H1 (cell line): ENCODE results near the gene CAD. TPM values are rescaled to one million over a fixed set of nuclear protein-coding genes. Genes with fewer than 3 reads are reported as not detected.

ENCODE experiments used
- CTCF ChIA-PET: fragments of 300-600 bp; sonication (Branson Sonifier 250); formaldehyde crosslinking; loops from one replicate; lab custom pipeline; 2021; ENCODE audit not compliant: partially characterized antibody; lab: Charles Lee
- POLR2A ChIA-PET: fragments of 300-600 bp; sonication (Branson Sonifier 250); formaldehyde crosslinking; loops from one replicate; lab custom pipeline; 2021; ENCODE audit warnings: inconsistent platforms; ENCODE audit not compliant: partially characterized antibody; lab: Charles Lee
- DNase-seq, 2 experiments: peaks; one replicate each; pipeline versions ENCODE4 v3.0.0 to v3.0.0-alpha.2; 2010 to 2022; ENCODE audit warnings: low spot score in 2 of 2, low read depth in 1 of 2, mixed read lengths in 1 of 2
- FAIRE-seq: peaks from 2 replicates; lab custom pipeline; 2011; peaks lifted over from hg19 to GRCh38; lab: Jason Lieb, UNC
- H2AFZ ChIP-seq: 2 replicates; pipeline ENCODE4 v1.8.1; 2012; ENCODE audit warnings: low read length, inconsistent platforms
- H2AK5ac ChIP-seq: 2 replicates; pipeline ENCODE4 v1.6.1; 2013; ENCODE audit warnings: low read depth, low read length
- H2BK120ac ChIP-seq: replicated peaks from 2 replicates; pipeline ENCODE3; 2013; ENCODE audit warnings: low read depth, low read length, inconsistent platforms
- H2BK12ac ChIP-seq: 2 replicates; pipeline ENCODE4 v1.6.1; 2013; ENCODE audit warnings: low read depth, low read length
- H2BK15ac ChIP-seq: 2 replicates; pipeline ENCODE4 v1.6.1; 2013; ENCODE audit warnings: low read length
- H2BK20ac ChIP-seq: 2 replicates; pipeline ENCODE4 v1.6.1; 2013; ENCODE audit warnings: low read length
- H2BK5ac ChIP-seq: 2 replicates; pipeline ENCODE4 v1.6.1; 2013; ENCODE audit warnings: low read depth, low read length
- H3K14ac ChIP-seq: 2 replicates; pipeline ENCODE4 v1.6.1; 2013; ENCODE audit warnings: inconsistent platforms; ENCODE audit not compliant: insufficient read length
- H3K18ac ChIP-seq: 2 replicates; pipeline ENCODE4 v1.6.1; 2013; ENCODE audit warnings: low read length; ENCODE audit errors: extremely low read depth
- H3K23ac ChIP-seq: 2 replicates; pipeline ENCODE4 v1.6.1; 2013; ENCODE audit warnings: inconsistent platforms; ENCODE audit not compliant: insufficient read length
- H3K23me2 ChIP-seq: 2 replicates; pipeline ENCODE4 v1.6.1; 2013; ENCODE audit warnings: low read depth, low read length
- H3K27ac ChIP-seq: 2 replicates; pipeline ENCODE4 v1.6.1; 2011; ENCODE audit warnings: low read depth, low read length, inconsistent platforms
- H3K27me3 ChIP-seq, 4 experiments: replicated peaks in 1 of 4; 1 replicate in 1 of 4; 2 replicates in 3 of 4; pipeline versions ENCODE4 v1.6.1 to v1.8.1; 2011 to 2013; ENCODE audit warnings: low read length in 3 of 4, mild to moderate bottlenecking in 3 of 4, inconsistent platforms in 2 of 4, mixed read lengths in 2 of 4, moderate library complexity in 1 of 4; ENCODE audit not compliant: control insufficient read depth in 3 of 4, insufficient read depth in 3 of 4; ENCODE audit errors: extremely low read depth in 1 of 4
- H3K36me3 ChIP-seq, 4 experiments: 2 replicates each; pipeline versions ENCODE4 v1.6.1 to v1.8.1; 2011 to 2013; ENCODE audit warnings: mild to moderate bottlenecking in 4 of 4, low read length in 3 of 4, moderate library complexity in 2 of 4, control low read depth in 1 of 4, inconsistent platforms in 1 of 4; ENCODE audit not compliant: insufficient read depth in 4 of 4, control insufficient read depth in 2 of 4
- H3K4ac ChIP-seq: replicated peaks from 2 replicates; pipeline ENCODE3; 2013; ENCODE audit warnings: low read length, low read depth, mixed read lengths, inconsistent platforms; ENCODE audit not compliant: insufficient read length
- H3K4me1 ChIP-seq, 4 experiments: replicated peaks in 1 of 4; 1 replicate in 1 of 4; 2 replicates in 3 of 4; pipeline versions ENCODE4 v1.6.1 to v1.8.1; 2011 to 2013; ENCODE audit warnings: low read length in 3 of 4, inconsistent platforms in 2 of 4, mixed read lengths in 1 of 4; ENCODE audit not compliant: insufficient read depth in 4 of 4, control insufficient read depth in 3 of 4
- H3K4me2 ChIP-seq, 2 experiments: 2 replicates each; pipeline versions ENCODE4 v1.6.1 to v1.8.1; 2011 to 2013; ENCODE audit warnings: low read depth in 2 of 2, low read length in 2 of 2, control low read depth in 1 of 2, inconsistent platforms in 1 of 2, mild to moderate bottlenecking in 1 of 2; ENCODE audit not compliant: insufficient read depth in 1 of 2
- H3K4me3 ChIP-seq, 4 experiments: fragments of 200-600, 300-600 bp in 1 of 4; sonication (generic), shearing (Covaris generic), sonication (Bioruptor Twin) in 1 of 4; 2 replicates each; pipeline versions ENCODE4 v1.5.1 to v1.8.1; 2011 to 2016; ENCODE audit warnings: low read length in 4 of 4, low read depth in 3 of 4, control low read depth in 2 of 4, inconsistent platforms in 2 of 4, mild to moderate bottlenecking in 2 of 4, mixed read lengths in 1 of 4, moderate library complexity in 1 of 4; ENCODE audit not compliant: insufficient read depth in 2 of 4; ENCODE audit errors: extremely low read depth in 1 of 4
- H3K56ac ChIP-seq: replicated peaks from 2 replicates; pipeline ENCODE3; 2013; ENCODE audit warnings: low read depth, mild to moderate bottlenecking, mixed read lengths, low read length, inconsistent platforms; ENCODE audit not compliant: insufficient read length
- H3K79me1 ChIP-seq: 2 replicates; pipeline ENCODE4 v1.6.1; 2013; ENCODE audit warnings: low read depth, low read length, control low read depth
- H3K79me2 ChIP-seq, 2 experiments: 2 replicates each; pipeline versions ENCODE4 v1.6.1 to v1.8.1; 2012 to 2013; ENCODE audit warnings: low read length in 2 of 2, mild to moderate bottlenecking in 2 of 2, inconsistent platforms in 1 of 2; ENCODE audit not compliant: insufficient read depth in 2 of 2, control insufficient read depth in 1 of 2
- H3K9ac ChIP-seq, 4 experiments: replicated peaks in 1 of 4; 1 replicate in 1 of 4; 2 replicates in 3 of 4; pipeline versions ENCODE4 v1.6.1 to v1.8.1; 2011 to 2013; ENCODE audit warnings: low read depth in 3 of 4, low read length in 3 of 4, control low read depth in 2 of 4, mild to moderate bottlenecking in 2 of 4, moderate library complexity in 2 of 4, inconsistent platforms in 1 of 4; ENCODE audit errors: extremely low read depth in 1 of 4
- H3K9me3 ChIP-seq, 2 experiments: 2 replicates each; pipeline versions ENCODE4 v1.6.1 to v1.8.1; 2012 to 2013; ENCODE audit warnings: mild to moderate bottlenecking in 2 of 2, moderate library complexity in 2 of 2, control low read depth in 1 of 2, inconsistent platforms in 1 of 2, low read depth in 1 of 2, low read length in 1 of 2, mixed read lengths in 1 of 2; ENCODE audit not compliant: insufficient read depth in 2 of 2
- H4K20me1 ChIP-seq, 2 experiments: replicated peaks in 1 of 2; 2 replicates each; pipeline versions ENCODE3 to v1.8.1; 2011 to 2013; ENCODE audit warnings: inconsistent platforms in 2 of 2, low read length in 2 of 2, mild to moderate bottlenecking in 1 of 2; ENCODE audit not compliant: insufficient read depth in 2 of 2, control insufficient read depth in 1 of 2
- H4K5ac ChIP-seq: 2 replicates; pipeline ENCODE4 v1.6.1; 2013; ENCODE audit warnings: low read length, low read depth, mixed read lengths, inconsistent platforms; ENCODE audit not compliant: insufficient read length
- H4K8ac ChIP-seq: 2 replicates; pipeline ENCODE4 v1.8.0; 2013; ENCODE audit warnings: mild to moderate bottlenecking, moderate library complexity, low read length, inconsistent platforms; ENCODE audit not compliant: insufficient read depth; ENCODE audit errors: extremely low read depth
- H4K91ac ChIP-seq: replicated peaks from 2 replicates; pipeline ENCODE3; 2013; ENCODE audit warnings: low read length, mixed read lengths, inconsistent platforms; ENCODE audit not compliant: insufficient read length
- GABPA ChIP-seq: IDR thresholded peaks from 2 replicates; pipeline ENCODE4 v1.6.1; 2011; ENCODE audit warnings: mild to moderate bottlenecking, low read length, moderate library complexity, borderline replicate concordance; ENCODE audit not compliant: insufficient read depth
- SIRT6 ChIP-seq: IDR thresholded peaks from one replicate; pipeline ENCODE4 v1.7.1; 2012; ENCODE audit warnings: low read length, inconsistent platforms
- WGBS, 2 experiments: shearing (Covaris generic) in 1 of 2; methylation state at CpG; one replicate each; pipeline versions ENCODE4 v1.1.6 to v1.1.7; 2013 to 2015; ENCODE audit warnings: low lambda C conversion rate in 2 of 2, mixed read lengths in 2 of 2, inconsistent platforms in 1 of 2, low coverage in 1 of 2, missing lambda C conversion rate in 1 of 2; ENCODE audit not compliant: insufficient replicate concordance in 2 of 2, insufficient coverage in 1 of 2, insufficient read length in 1 of 2; ENCODE audit errors: extremely low coverage in 1 of 2, missing lambda C conversion rate in 1 of 2; 5-methylcytosine and 5-hydroxymethylcytosine counted together
- polyA plus RNA-seq, 7 experiments: library from polyadenylated mRNA; depleted of rRNA in 3 of 7; stranded (reverse) in 5 of 7; unstranded in 2 of 7; fragments of >200 nt in 5 of 7; fragments of 200-250 nt in 2 of 7; gene quantifications; 1 replicate in 5 of 7; 2 replicates in 1 of 7; 4 replicates in 1 of 7; pipeline versions ENCODE4 v1.2.1 to v1.2.3, GENCODE V29; 2011 to 2013; ENCODE audit warnings: missing spikeins in 2 of 7, mixed read lengths in 2 of 7
- total RNA-seq: library from RNA; stranded (reverse); fragmentation: NEBNext Ultra II Directional; extraction: Animal tissue kit (Norgen Biotek cat#: 25700); gene quantifications from 2 replicates; pipeline ENCODE4 v1.2.1, GENCODE V29; 2021

The CAD gene
- total and polyA plus RNA-seq, 2 of the 8 experiments (the other 6 are each of a cell fraction or from before 2014, with no cell fraction given): 130 to 146 TPM

- Histone ChIP-seq H3K36me3 (no peaks in the 10 kb centered on the region), H3K9ac (no peak overlapping the region), H4K91ac (no peak overlapping the region), H3K18ac (no peak overlapping the region), H3K4me3 (no peak overlapping the region), H4K5ac (no peak overlapping the region), H2BK20ac (peak overlapping the region; percentile 16; the same call in 1 of the 2 replicates), H3K14ac (no peak overlapping the region), H4K20me1 (no peaks in the 10 kb centered on the region), H3K4me2 (no peak overlapping the region), H3K9me3 (no peaks in the 10 kb centered on the region), H4K8ac (no peak overlapping the region), H2BK5ac (no peak overlapping the region), H2BK15ac (no peak overlapping the region), H3K23ac (no peak overlapping the region), H2AK5ac (no peak overlapping the region), H3K23me2 (no peaks in the 10 kb centered on the region), H2AFZ (no peak overlapping the region), H2BK12ac (no peak overlapping the region), H3K4me1 (peaks cover 0 to 5% (median 0%) of the 10 kb centered on the region in 4 experiments; a peak in 2 of 7 replicates), H3K56ac (no peak overlapping the region), H3K4ac (no peak overlapping the region), H3K27me3 (peaks cover 0 to 7% (median 2%) of the 10 kb centered on the region in 4 experiments; a peak in 2 of 7 replicates), H2BK120ac (no peak overlapping the region), H3K79me2 (no peaks in the 10 kb centered on the region), H3K79me1 (no peaks in the 10 kb centered on the region), H3K27ac (no peak overlapping the region)
- CTCF ChIA-PET: interaction anchor here (1.1 to 14.1 kb wide), 10 partner anchors 8 to 329 kb away, joined by 3 to 288 read pairs (median 16); partner anchors contain the start of genes DNAJC5G, SLC30A3 and TRIM54
- DNase-seq (no peak), FAIRE-seq (no peak)
- POLR2A ChIA-PET: interaction anchor here (1.0 to 4.9 kb wide), 5 partner anchors 10 to 50 kb away, joined by 3 to 22 read pairs (median 4); partner anchors contain the start of genes TRIM54 and UCN
- WGBS, 2 experiments: 83% methylated on average over 11 of the region's 11 CpGs; no CpG with 5 or more reads in 1 of the 2 experiments
- TF ChIP-seq SIRT6 (no peak), GABPA (no peak)
Measured at GRCh38 chr2:27271631-27272340, 54.6 kb downstream of the CAD start.
